ENCODE results near the gene INPP5D.
A peak's percentile ranks its signal among the peaks of the same experiment; 100 is the strongest.
"Not testable (repeated sequence)": the region's sequence is repeated elsewhere in the genome, so short reads cannot be mapped to it uniquely, and the experiment has no call there.

The INPP5D gene

GRCh38 chr2:233032551-233033320 lies 27.4 kb upstream of the INPP5D start, which contains the start of gene NEU2:
NEU2 (plus strand) TSS chr2:233032672; CDS start chr2:233032672, 0 bp downstream.
- DNase-seq = no peak

- no peak for DNase-seq
Measured at GRCh38 chr2:233033672-233034071, 26.5 kb upstream of the INPP5D start.

GRCh38 chr2:233034091-233034882 lies 25.9 kb upstream of the INPP5D start:
- no peak for DNase-seq

GRCh38 chr2:233035426-233036161 lies 24.5 kb upstream of the INPP5D start:
- DNase-seq = no peak

- no peak for DNase-seq
Measured at GRCh38 chr2:233036162-233036838, 23.8 kb upstream of the INPP5D start.

GRCh38 chr2:233037078-233037477 lies 23.1 kb upstream of the INPP5D start:
- no peak for DNase-seq

- no peak for DNase-seq
Measured at GRCh38 chr2:233039212-233039845, 20.8 kb upstream of the INPP5D start.

GRCh38 chr2:233039846-233040530 lies 20.2 kb upstream of the INPP5D start:
- no peak for DNase-seq

GRCh38 chr2:233040571-233040970 lies 19.6 kb upstream of the INPP5D start:
- DNase-seq = no peak

GRCh38 chr2:233041722-233042323 lies 18.3 kb upstream of the INPP5D start:
- DNase-seq = no peak

GRCh38 chr2:233042549-233042948 lies 17.6 kb upstream of the INPP5D start:
- DNase-seq = no peak

GRCh38 chr2:233044974-233045605 lies 15.1 kb upstream of the INPP5D start:
- no peak for DNase-seq

- DNase-seq = no peak
Measured at GRCh38 chr2:233047206-233047605, 12.9 kb upstream of the INPP5D start.

- DNase-seq = no peak
Measured at GRCh38 chr2:233047667-233048066, 12.5 kb upstream of the INPP5D start.

- no peak for DNase-seq
Measured at GRCh38 chr2:233048569-233049193, 11.5 kb upstream of the INPP5D start.

GRCh38 chr2:233049194-233049761 lies 10.9 kb upstream of the INPP5D start:
- no peak for DNase-seq

- DNase-seq = peak; percentile 51
Measured at GRCh38 chr2:233051241-233052149, 8.6 kb upstream of the INPP5D start.

GRCh38 chr2:233052517-233052916 lies 7.6 kb upstream of the INPP5D start:
- not testable (repeated sequence) for DNase-seq
